Omental fat pad (tissue), 4 donors: Measurements from ENCODE around the gene NEDD9. TPM values are rescaled to one million over a fixed set of nuclear protein-coding genes. Genes with fewer than 3 reads are reported as not detected.

Experiments used
- small RNA-seq: library from RNA; depleted of rRNA; stranded (forward); fragments of <200 nt; gene quantifications from one replicate; pipeline ENCODE3, GENCODE V24; 2016
- total RNA-seq, 4 donors: library from RNA; depleted of rRNA; stranded (reverse); fragments of >200 nt; gene quantifications; one replicate each; pipeline ENCODE4 v1.1.0, GENCODE V29; 2016

The NEDD9 gene
- total RNA-seq, 4 donors from 2014 or later, result 77.2 to 196 (median 106) TPM

Small RNAs within 50 kb of the gene (small RNA-seq; reads per million reads assigned to genes)
- not detected for gene AL136139.1

Other genes with a start within 250 kb of the NEDD9 start
- gene ELOVL2, start 188.4 kb downstream of the NEDD9 start, total RNA-seq, result 1 to 10 TPM in 1 of 4 donors, under 1 TPM in 3; 0.13 to 1.3 (median 0.63) TPM
- 1 to 10 TPM; 7.7 to 10.0 (median 8.2) TPM for gene SMIM13, start 138.8 kb downstream of the NEDD9 start, total RNA-seq
- gene ERVFRD-1, start 120.9 kb downstream of the NEDD9 start, total RNA-seq, result under 1 TPM in 2 of 4 donors, not detected in 2; 0.24 to 0.32 TPM